GM18502 (cell line): ENCODE data around the gene PLPP4.

Experiments used
- ATAC-seq: cut with Tn5 transposase; IDR thresholded peaks from one replicate; pipeline ENCODE4 v1.9.1; 2021; ENCODE audit warnings: mild to moderate bottlenecking; ENCODE audit not compliant: unreplicated experiment, poor library complexity

Gene PLPP4

GRCh38 chr10:120455606-120456005, 1.4 kb upstream of the PLPP4 start:
- no peak for ATAC-seq

- no peak for ATAC-seq
Measured at GRCh38 chr10:120456143-120456625, 843 bp upstream of the PLPP4 start.

GRCh38 chr10:120457431-120458172, 575 bp downstream of the PLPP4 start:
- no peak for ATAC-seq

- ATAC-seq: no peak
Measured at GRCh38 chr10:120458432-120458831, 1.4 kb downstream of the PLPP4 start.

GRCh38 chr10:120459185-120459584, 2.2 kb downstream of the PLPP4 start:
- ATAC-seq: no peak

GRCh38 chr10:120460186-120460585, 3.2 kb downstream of the PLPP4 start:
- no peak for ATAC-seq

GRCh38 chr10:120460776-120461175, 3.7 kb downstream of the PLPP4 start:
- ATAC-seq: no peak

GRCh38 chr10:120462018-120462682, 5.1 kb downstream of the PLPP4 start:
- ATAC-seq: no peak

- ATAC-seq: no peak
Measured at GRCh38 chr10:120465138-120465537, 8.1 kb downstream of the PLPP4 start.

- ATAC-seq: no peak
Measured at GRCh38 chr10:120466006-120466405, 9.0 kb downstream of the PLPP4 start.

- ATAC-seq: peak; percentile 85
Measured at GRCh38 chr10:120473593-120473992, 16.6 kb downstream of the PLPP4 start.

GRCh38 chr10:120474956-120475355, 17.9 kb downstream of the PLPP4 start:
- no peak for ATAC-seq

GRCh38 chr10:120475844-120476791, 19.1 kb downstream of the PLPP4 start:
- no peak for ATAC-seq

GRCh38 chr10:120477021-120477742, 20.2 kb downstream of the PLPP4 start:
- ATAC-seq: no peak

GRCh38 chr10:120477743-120478141, 20.7 kb downstream of the PLPP4 start:
- no peak for ATAC-seq

- no peak for ATAC-seq
Measured at GRCh38 chr10:120478386-120478785, 21.4 kb downstream of the PLPP4 start.

- no peak for ATAC-seq
Measured at GRCh38 chr10:120479506-120479905, 22.5 kb downstream of the PLPP4 start.

- ATAC-seq: no peak
Measured at GRCh38 chr10:120480065-120480600, 23.1 kb downstream of the PLPP4 start.

GRCh38 chr10:120480848-120481247, 23.8 kb downstream of the PLPP4 start:
- no peak for ATAC-seq

GRCh38 chr10:120483006-120483405, 26.0 kb downstream of the PLPP4 start:
- no peak for ATAC-seq
